ENCODE results near the gene MRPL37.
"Not testable (repeated sequence)": the region's sequence is repeated elsewhere in the genome, so short reads cannot be mapped to it uniquely, and the experiment has no call there.

The MRPL37 gene

GRCh38 chr1:54172614-54173599, 27.1 kb upstream of the MRPL37 start:
- no peak for DNase-seq

GRCh38 chr1:54173681-54174080, 26.3 kb upstream of the MRPL37 start:
- no peak for DNase-seq

- no peak for DNase-seq
Measured at GRCh38 chr1:54174106-54174505, 25.9 kb upstream of the MRPL37 start.

- no peak for DNase-seq
Measured at GRCh38 chr1:54176621-54177327, 23.2 kb upstream of the MRPL37 start.

GRCh38 chr1:54177726-54178125, 22.2 kb upstream of the MRPL37 start:
- no peak for DNase-seq

- DNase-seq: no peak
Measured at GRCh38 chr1:54178296-54179070, 21.5 kb upstream of the MRPL37 start.

- DNase-seq: no peak
Measured at GRCh38 chr1:54180701-54181360, 19.1 kb upstream of the MRPL37 start.

GRCh38 chr1:54186056-54186455, 13.9 kb upstream of the MRPL37 start:
- DNase-seq: no peak

GRCh38 chr1:54188291-54188690, 11.7 kb upstream of the MRPL37 start:
- no peak for DNase-seq

- DNase-seq: no peak
Measured at GRCh38 chr1:54190526-54190925, 9.4 kb upstream of the MRPL37 start.

GRCh38 chr1:54191525-54191924, 8.4 kb upstream of the MRPL37 start:
- DNase-seq: no peak

GRCh38 chr1:54193453-54193852, 6.5 kb upstream of the MRPL37 start:
- DNase-seq: no peak

- no peak for DNase-seq
Measured at GRCh38 chr1:54199151-54199764, 709 bp upstream of the MRPL37 start.

- DNase-seq: no peak
Measured at GRCh38 chr1:54200519-54200997, 591 bp downstream of the MRPL37 start.

- DNase-seq: no peak
Measured at GRCh38 chr1:54204199-54204598, 4.2 kb downstream of the MRPL37 start.

- no peak for DNase-seq
Measured at GRCh38 chr1:54207287-54207686, 7.3 kb downstream of the MRPL37 start.

GRCh38 chr1:54207896-54208295, 7.9 kb downstream of the MRPL37 start:
- not testable (repeated sequence) for DNase-seq

- no peak for DNase-seq
Measured at GRCh38 chr1:54212872-54213271, 12.9 kb downstream of the MRPL37 start.

GRCh38 chr1:54215523-54215922, 15.6 kb downstream of the MRPL37 start:
- DNase-seq: no peak

- DNase-seq: no peak
Measured at GRCh38 chr1:54218883-54219687, 19.1 kb downstream of the MRPL37 start.

GRCh38 chr1:54219688-54220003, 19.7 kb downstream of the MRPL37 start:
- DNase-seq: no peak
